Transverse colon (tissue), 4 donors: Measurements from ENCODE around the gene HORMAD2. TPM values are rescaled to one million over a fixed set of nuclear protein-coding genes. Genes with fewer than 3 reads are reported as not detected.

Experiments used
- DNase-seq: peaks from one replicate; pipeline ENCODE4 v3.0.0-alpha.2; 2019
- H3K27ac ChIP-seq, 4 donors: fragments of 200-600 bp; sonication (generic); 2 replicates each; pipeline ENCODE4 v1.5.1; 2016 to 2018; ENCODE audit warnings: inconsistent platforms in 4 of 4
- H3K27me3 ChIP-seq: fragments of 200-600 bp; sonication (generic); 2 replicates; pipeline ENCODE4 v1.5.1; 2017; ENCODE audit warnings: inconsistent platforms
- H3K36me3 ChIP-seq, 4 donors: fragments of 200-600 bp; sonication (generic); 2 replicates each; pipeline ENCODE4 v1.5.1; 2017 to 2019; ENCODE audit warnings: inconsistent platforms in 4 of 4
- H3K4me1 ChIP-seq, 4 donors: fragments of 200-600 bp; sonication (generic); 2 replicates each; pipeline ENCODE4 v1.5.1; 2017 to 2020; ENCODE audit warnings: inconsistent platforms in 4 of 4
- H3K4me3 ChIP-seq, 4 donors: fragments of 200-600 bp; sonication (generic); 1 replicate in 1 of 4; 2 replicates in 3 of 4; pipeline versions ENCODE4 v1.5.1 to v1.6.1; 2017 to 2019; ENCODE audit warnings: inconsistent platforms in 4 of 4
- H3K9me3 ChIP-seq, 2 donors: fragments of 200-600 bp; sonication (generic); 2 replicates each; pipeline ENCODE4 v1.5.1; 2017 to 2019; ENCODE audit warnings: inconsistent platforms in 2 of 2
- CTCF ChIP-seq, 5 experiments: fragments of 200-600 bp in 3 of 5; fragments of 450-650 bp in 2 of 5; sonication (generic) in 3 of 5; IDR thresholded peaks; 1 replicate in 2 of 5; 2 replicates in 3 of 5; pipeline ENCODE4 v1.5.1; 2016 to 2017; ENCODE audit warnings: antibody characterized with exemption in 5 of 5, inconsistent platforms in 3 of 5, mild to moderate bottlenecking in 2 of 5, moderate library complexity in 1 of 5
- EP300 ChIP-seq: sonication (generic); formaldehyde crosslinking; IDR thresholded peaks from one replicate; pipeline ENCODE4 v1.6.1; 2017; ENCODE audit warnings: antibody characterized with exemption, low read depth
- POLR2A ChIP-seq: fragments of 450-650 bp; IDR thresholded peaks from one replicate; pipeline ENCODE4 v1.6.1; 2016; ENCODE audit warnings: antibody characterized with exemption, mild to moderate bottlenecking, moderate library complexity
- POLR2AphosphoS5 ChIP-seq, 3 donors: sonication (generic); formaldehyde crosslinking; IDR thresholded peaks; one replicate each; pipeline ENCODE4 v1.6.1; 2016; ENCODE audit warnings: antibody characterized with exemption in 3 of 3
- WGBS, 2 donors: methylation state at CpG; one replicate each; pipeline ENCODE4 v1.1.5; 2018; ENCODE audit warnings: low coverage in 1 of 2; 5-methylcytosine and 5-hydroxymethylcytosine counted together
- in situ Hi-C, 4 donors: fragments of 200-750 bp; cut with MboI; loops; one replicate each; pipeline versions ENCODE4 v1.15.0 to v1.15.1; 2017; ENCODE audit warnings: low sequenced_read_pairs in 3 of 4, low pct_ligation_motif_present in 1 of 4, low pct_unique_long_range_greater_than_20kb in 1 of 4
- intact Hi-C: fragments of 100-400 bp; cut with DNase I; formaldehyde crosslinking; loops from one replicate; pipeline ENCODE4 v1.15.1; 2023; ENCODE audit warnings: low total_unique reads
- total RNA-seq, 4 donors: library from RNA; depleted of rRNA; stranded (reverse); fragments of >200 nt; gene quantifications; one replicate each; pipeline ENCODE4 v1.1.0, GENCODE V29; 2016

HORMAD2 gene
- total RNA-seq, 4 donors from 2014 or later, result not detected

GRCh38 chr22:30041475-30041874 is 38.8 kb upstream of the HORMAD2 start:
- WGBS, 2 donors, result 64 to 100% methylated on average over 2 of the region's 2 CpGs
- H3K4me3 ChIP-seq, result no peak overlapping the region
- TF ChIP-seq POLR2A (no peak), CTCF (IDR thresholded peaks at IDR 0.05) (no peak), POLR2AphosphoS5 (IDR thresholded peaks at IDR 0.05) (no peak), EP300 (no peak)
- intact Hi-C loops, result no loop called here
- no peak overlapping the region for H3K27ac ChIP-seq
- H3K27me3 ChIP-seq, result no peaks in the 10 kb centered on the region
- H3K36me3 ChIP-seq, result no peaks in the 10 kb centered on the region
- H3K9me3 ChIP-seq, result no peaks in the 10 kb centered on the region
- in situ Hi-C loops, result no loop called here
- DNase-seq, result no peak
- H3K4me1 ChIP-seq, result peaks cover 0 to 24% (median 13%) of the 10 kb centered on the region in 4 donors

- Histone ChIP-seq H3K4me1 (peaks cover 0 to 24% (median 13%) of the 10 kb centered on the region in 4 donors), H3K27me3 (no peaks in the 10 kb centered on the region), H3K36me3 (no peaks in the 10 kb centered on the region), H3K27ac (no peak overlapping the region), H3K4me3 (no peak overlapping the region), H3K9me3 (no peaks in the 10 kb centered on the region)
- intact Hi-C loops, result no loop called here
- in situ Hi-C loops, result no loop called here
- WGBS, 2 donors, result 85 to 90% methylated on average over 2 of the region's 2 CpGs
- TF ChIP-seq POLR2AphosphoS5 (IDR thresholded peaks at IDR 0.05) (no peak), EP300 (no peak), POLR2A (no peak), CTCF (IDR thresholded peaks at IDR 0.05) (no peak)
- no peak for DNase-seq
Measured at GRCh38 chr22:30041881-30042280, 38.4 kb upstream of the HORMAD2 start.

GRCh38 chr22:30043161-30043560 is 37.1 kb upstream of the HORMAD2 start:
- Histone ChIP-seq H3K27me3 (no peaks in the 10 kb centered on the region), H3K9me3 (no peaks in the 10 kb centered on the region), H3K36me3 (no peaks in the 10 kb centered on the region), H3K27ac (peak overlapping the region in 2 of 4 donors; percentile 50 to 71), H3K4me3 (no peak overlapping the region), H3K4me1 (peaks cover 0 to 30% (median 13%) of the 10 kb centered on the region in 4 donors)
- no peak for DNase-seq
- 38 to 52% methylated on average over 4 of the region's 4 CpGs for WGBS, 2 donors
- intact Hi-C loops (no loop called here), in situ Hi-C loops (no loop called here)
- TF ChIP-seq CTCF (IDR thresholded peaks at IDR 0.05), result no peak
- no peak for TF ChIP-seq EP300
- TF ChIP-seq POLR2AphosphoS5 (IDR thresholded peaks at IDR 0.05), result no peak

- Histone ChIP-seq H3K27me3 (no peaks in the 10 kb centered on the region), H3K9me3 (no peaks in the 10 kb centered on the region), H3K4me3 (no peak overlapping the region), H3K36me3 (no peaks in the 10 kb centered on the region), H3K4me1 (peaks cover 0 to 30% (median 12%) of the 10 kb centered on the region in 4 donors), H3K27ac (peak overlapping the region; percentile 50 to 71 (median 65))
- in situ Hi-C loops, result no loop called here
- DNase-seq, result peak; percentile 68
- peak in 2 of 3 donors; percentile 8 to 35 for TF ChIP-seq POLR2AphosphoS5 (IDR thresholded peaks at IDR 0.05)
- no peak for TF ChIP-seq POLR2A
- no peak for TF ChIP-seq CTCF (IDR thresholded peaks at IDR 0.05)
- TF ChIP-seq EP300, result no peak
- intact Hi-C loops, result no loop called here
- 32% methylated on average over 3 of the region's 3 CpGs; no CpG with 5 or more reads in 1 of the 2 donors for WGBS, 2 donors
Measured at GRCh38 chr22:30044369-30044768, 35.9 kb upstream of the HORMAD2 start.
